HUES48 (cell line): ENCODE measurements around the gene SIGLEC15.

Experiments used
- H3K27ac ChIP-seq: one replicate; pipeline ENCODE4 v1.7.0; 2013; ENCODE audit warnings: low read depth, low read length, inconsistent platforms
- H3K27me3 ChIP-seq: 2 replicates; pipeline ENCODE4 v1.6.1; 2013; ENCODE audit warnings: mild to moderate bottlenecking, low read length; ENCODE audit not compliant: control insufficient read depth, insufficient read depth
- H3K36me3 ChIP-seq: 2 replicates; pipeline ENCODE4 v1.6.1; 2013; ENCODE audit warnings: low read length; ENCODE audit not compliant: control insufficient read depth, insufficient read depth
- H3K4me1 ChIP-seq: 2 replicates; pipeline ENCODE4 v1.6.1; 2013; ENCODE audit warnings: mild to moderate bottlenecking, low read length; ENCODE audit not compliant: control insufficient read depth, insufficient read depth
- H3K4me3 ChIP-seq: 2 replicates; pipeline ENCODE4 v1.5.1; 2013; ENCODE audit warnings: mild to moderate bottlenecking, low read depth, low read length
- H3K9ac ChIP-seq: 2 replicates; pipeline ENCODE4 v1.6.1; 2013; ENCODE audit warnings: mild to moderate bottlenecking, low read depth, low read length, moderate library complexity
- H3K9me3 ChIP-seq: 2 replicates; pipeline ENCODE4 v1.6.1; 2013; ENCODE audit warnings: low read length; ENCODE audit not compliant: control insufficient read depth, insufficient read depth

Gene SIGLEC15

DNA sequence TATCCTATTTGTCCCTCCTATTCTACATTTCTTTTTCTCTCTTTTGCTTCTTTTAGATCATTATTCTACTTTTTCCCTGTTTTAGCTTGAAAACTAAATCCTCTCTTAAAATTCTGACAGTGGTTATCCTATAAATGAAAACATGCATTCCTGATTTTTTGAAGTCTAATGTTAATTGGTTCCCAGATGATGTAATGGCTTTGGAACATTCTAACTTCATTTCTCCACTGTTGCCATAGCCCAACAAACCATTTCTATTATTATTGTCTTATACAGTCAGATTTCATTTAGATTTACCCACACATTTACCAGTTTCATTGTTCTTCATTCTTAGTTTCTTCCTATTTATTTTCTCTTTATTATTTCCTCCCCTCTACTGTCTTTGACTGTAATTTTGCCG, 36.5 kb downstream of the SIGLEC15 start:
- Histone ChIP-seq H3K9me3 (no peaks in the 10 kb centered on the region), H3K27ac (no peak overlapping the region), H3K36me3 (peaks cover 77% of the 10 kb centered on the region), H3K4me3 (no peak overlapping the region), H3K27me3 (no peaks in the 10 kb centered on the region), H3K9ac (no peak overlapping the region), H3K4me1 (no peaks in the 10 kb centered on the region)

- H3K27me3 ChIP-seq, result no peaks in the 10 kb centered on the region
- H3K9me3 ChIP-seq, result no peaks in the 10 kb centered on the region
- H3K4me1 ChIP-seq, result no peaks in the 10 kb centered on the region
- H3K36me3 ChIP-seq, result peaks cover 76% of the 10 kb centered on the region
- no peak overlapping the region for H3K4me3 ChIP-seq
- no peak overlapping the region for H3K9ac ChIP-seq
- no peak overlapping the region for H3K27ac ChIP-seq
Observed at GRCh38 chr18:45863469-45863868, 38.0 kb downstream of the SIGLEC15 start.

GRCh38 chr18:45864081-45864480, 38.6 kb downstream of the SIGLEC15 start:
- Histone ChIP-seq H3K9me3 (no peaks in the 10 kb centered on the region), H3K27me3 (no peaks in the 10 kb centered on the region), H3K4me1 (no peaks in the 10 kb centered on the region), H3K27ac (no peak overlapping the region), H3K4me3 (no peak overlapping the region), H3K36me3 (peaks cover 70% of the 10 kb centered on the region), H3K9ac (no peak overlapping the region)

DNA sequence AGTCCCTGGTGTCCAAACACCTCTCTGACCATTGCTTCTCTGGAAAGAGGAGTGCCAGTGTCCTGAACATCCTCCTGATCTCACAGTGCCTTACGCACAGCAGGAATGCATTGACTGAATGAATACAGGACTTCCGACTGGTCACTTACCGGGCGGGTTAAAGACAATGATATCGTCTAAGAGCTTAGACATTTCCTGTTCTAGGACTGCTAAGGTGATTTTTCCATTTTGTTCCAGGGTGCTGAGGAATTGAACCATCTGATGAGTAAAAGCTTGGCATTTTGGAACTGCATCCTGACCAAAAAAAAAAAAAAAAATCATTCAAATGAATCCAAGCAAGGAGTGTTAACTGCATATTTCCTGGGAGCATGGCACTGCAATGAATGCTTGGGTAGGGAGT, 40.0 kb downstream of the SIGLEC15 start:
- no peaks in the 10 kb centered on the region for H3K27me3 ChIP-seq
- peaks cover 65% of the 10 kb centered on the region for H3K36me3 ChIP-seq
- H3K9ac ChIP-seq, result no peak overlapping the region
- H3K4me3 ChIP-seq, result no peak overlapping the region
- no peaks in the 10 kb centered on the region for H3K4me1 ChIP-seq
- H3K27ac ChIP-seq, result no peak overlapping the region
- no peaks in the 10 kb centered on the region for H3K9me3 ChIP-seq

GRCh38 chr18:45870419-45870818, 44.9 kb downstream of the SIGLEC15 start:
- H3K27me3 ChIP-seq, result no peaks in the 10 kb centered on the region
- no peak overlapping the region for H3K9ac ChIP-seq
- H3K4me3 ChIP-seq, result no peak overlapping the region
- peaks cover 45% of the 10 kb centered on the region for H3K36me3 ChIP-seq
- no peak overlapping the region for H3K27ac ChIP-seq
- H3K4me1 ChIP-seq, result no peaks in the 10 kb centered on the region
- no peaks in the 10 kb centered on the region for H3K9me3 ChIP-seq

DNA sequence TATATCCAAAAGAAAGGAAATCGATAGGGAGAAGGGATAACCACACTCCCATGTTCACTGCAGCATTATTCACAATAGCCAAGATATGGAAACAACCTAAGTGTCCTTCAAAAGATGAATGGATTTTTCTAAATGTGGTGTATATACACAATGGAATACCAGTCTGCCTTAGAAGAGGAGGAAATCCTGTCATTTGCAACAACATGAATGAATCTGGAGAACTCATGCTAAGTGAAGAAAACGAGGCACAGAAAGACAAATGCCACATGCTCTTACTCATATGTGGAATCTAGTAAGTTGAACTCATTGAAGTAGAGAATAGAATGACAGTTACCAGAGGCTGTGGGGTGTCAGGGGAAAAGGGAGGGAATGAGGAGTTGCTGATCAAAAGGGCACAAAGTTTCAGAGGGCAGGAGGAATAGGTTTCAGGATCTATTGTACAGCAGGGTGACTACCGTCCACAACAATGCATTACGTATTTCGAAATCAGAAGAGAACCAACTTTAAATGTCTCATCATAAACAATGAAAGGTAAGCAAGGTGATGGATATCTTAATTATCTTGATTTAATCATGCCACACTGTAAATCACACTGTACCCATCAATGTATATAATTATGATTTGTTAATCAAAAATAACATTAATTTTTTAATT, 46.1 kb downstream of the SIGLEC15 start:
- no peaks in the 10 kb centered on the region for H3K9me3 ChIP-seq
- H3K4me1 ChIP-seq, result no peaks in the 10 kb centered on the region
- H3K36me3 ChIP-seq, result peaks cover 44% of the 10 kb centered on the region
- no peak overlapping the region for H3K9ac ChIP-seq
- no peak overlapping the region for H3K27ac ChIP-seq
- H3K27me3 ChIP-seq, result no peaks in the 10 kb centered on the region
- no peak overlapping the region for H3K4me3 ChIP-seq

- Histone ChIP-seq H3K4me1 (no peaks in the 10 kb centered on the region), H3K9me3 (no peaks in the 10 kb centered on the region), H3K27me3 (no peaks in the 10 kb centered on the region), H3K4me3 (no peak overlapping the region), H3K36me3 (peaks cover 43% of the 10 kb centered on the region), H3K9ac (no peak overlapping the region), H3K27ac (no peak overlapping the region)
Observed at GRCh38 chr18:45874491-45875184, 49.2 kb downstream of the SIGLEC15 start.

DNA sequence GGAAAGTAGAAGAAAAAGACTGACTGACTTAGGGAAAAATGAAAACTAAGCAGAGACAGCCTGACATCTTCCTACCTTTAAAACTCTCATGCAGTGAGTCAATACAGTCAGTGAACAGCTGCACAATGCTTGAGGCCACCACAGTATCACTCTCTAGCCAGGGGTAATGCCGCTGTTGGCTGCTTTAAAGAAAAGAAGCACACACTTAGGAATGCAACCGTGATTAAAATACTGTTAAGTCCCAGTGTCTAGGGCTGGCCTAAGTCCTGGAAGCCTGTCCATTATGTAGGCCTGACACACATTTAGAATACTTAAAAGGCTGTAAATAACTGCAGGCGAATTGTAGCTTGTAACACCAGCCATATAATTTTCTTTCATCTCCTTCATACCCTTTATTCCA, 50.7 kb downstream of the SIGLEC15 start:
- Histone ChIP-seq H3K36me3 (peaks cover 33% of the 10 kb centered on the region), H3K4me1 (no peaks in the 10 kb centered on the region), H3K4me3 (no peak overlapping the region), H3K27me3 (no peaks in the 10 kb centered on the region), H3K9ac (no peak overlapping the region), H3K27ac (no peak overlapping the region), H3K9me3 (no peaks in the 10 kb centered on the region)

DNA sequence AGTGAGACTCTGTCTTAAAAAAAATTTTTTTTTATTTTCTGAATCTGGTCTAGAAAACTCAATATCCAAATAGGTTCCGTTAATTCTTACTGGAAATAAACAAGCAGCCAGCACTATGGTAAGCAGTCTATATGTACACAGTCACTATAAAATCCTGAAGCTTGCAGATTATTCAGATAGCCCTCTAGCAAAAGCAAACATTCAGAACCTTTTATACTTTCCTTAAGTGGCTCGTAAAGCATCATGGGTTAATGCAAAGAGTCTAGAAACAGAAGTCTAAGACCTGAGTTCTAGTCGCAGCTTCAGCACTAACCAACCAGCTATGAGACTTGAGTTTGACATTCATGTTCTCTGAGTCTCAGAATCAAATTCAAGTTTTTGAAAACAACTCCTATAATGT, 51.9 kb downstream of the SIGLEC15 start:
- Histone ChIP-seq H3K27ac (no peak overlapping the region), H3K4me3 (no peak overlapping the region), H3K36me3 (peaks cover 40% of the 10 kb centered on the region), H3K9me3 (no peaks in the 10 kb centered on the region), H3K9ac (no peak overlapping the region), H3K4me1 (no peaks in the 10 kb centered on the region), H3K27me3 (no peaks in the 10 kb centered on the region)

DNA sequence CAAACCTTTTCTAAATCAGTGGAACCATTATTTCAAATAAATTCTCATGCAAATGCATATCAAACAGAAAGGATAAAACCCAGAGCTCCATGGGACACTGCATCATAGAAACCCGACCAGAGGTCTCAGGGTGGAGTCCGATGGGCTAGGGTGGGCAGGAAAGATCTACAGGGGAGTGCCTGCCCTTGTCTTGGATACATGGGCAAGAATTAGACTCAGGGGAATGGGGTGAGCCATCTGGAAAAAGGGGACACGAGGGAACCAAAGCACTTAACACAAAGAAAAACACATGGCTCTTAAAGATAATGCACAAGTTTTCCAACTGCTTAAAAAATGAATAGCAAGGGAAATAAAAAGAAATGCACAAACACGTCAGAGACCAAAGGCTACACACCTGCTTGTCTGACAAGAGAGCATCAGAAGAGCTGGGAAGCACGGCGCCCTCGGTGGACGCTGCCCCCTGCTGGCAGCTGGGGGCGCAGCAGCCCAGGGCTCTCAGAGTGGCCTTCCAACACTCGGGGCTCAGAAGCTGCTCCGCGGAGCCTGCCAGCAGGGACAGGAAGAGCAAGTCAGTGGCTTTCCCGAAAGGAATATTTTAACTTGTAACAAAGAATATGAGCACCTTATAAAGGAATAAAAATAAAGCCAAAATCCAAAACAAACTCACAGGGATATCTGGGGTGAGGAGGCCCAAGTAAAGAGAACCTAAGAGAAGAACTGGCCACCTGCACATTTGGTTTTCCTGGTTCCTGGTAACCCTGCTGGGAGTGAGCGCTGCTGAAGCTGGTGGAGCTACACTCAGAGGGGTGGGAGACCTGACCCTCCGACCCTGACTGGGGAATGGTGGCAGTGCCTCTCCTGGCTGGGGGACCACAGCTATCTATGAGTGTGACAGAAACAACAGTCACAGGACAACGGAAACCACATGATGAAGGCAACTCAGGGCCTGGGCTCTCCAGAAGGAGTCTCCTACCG, 54.5 kb downstream of the SIGLEC15 start:
- H3K27ac ChIP-seq, result no peak overlapping the region
- H3K27me3 ChIP-seq, result no peaks in the 10 kb centered on the region
- H3K4me1 ChIP-seq, result no peaks in the 10 kb centered on the region
- peaks cover 40% of the 10 kb centered on the region for H3K36me3 ChIP-seq
- H3K4me3 ChIP-seq, result no peak overlapping the region
- H3K9ac ChIP-seq, result no peak overlapping the region
- no peaks in the 10 kb centered on the region for H3K9me3 ChIP-seq
